ENCODE results near the gene ARFIP1.

DNA sequence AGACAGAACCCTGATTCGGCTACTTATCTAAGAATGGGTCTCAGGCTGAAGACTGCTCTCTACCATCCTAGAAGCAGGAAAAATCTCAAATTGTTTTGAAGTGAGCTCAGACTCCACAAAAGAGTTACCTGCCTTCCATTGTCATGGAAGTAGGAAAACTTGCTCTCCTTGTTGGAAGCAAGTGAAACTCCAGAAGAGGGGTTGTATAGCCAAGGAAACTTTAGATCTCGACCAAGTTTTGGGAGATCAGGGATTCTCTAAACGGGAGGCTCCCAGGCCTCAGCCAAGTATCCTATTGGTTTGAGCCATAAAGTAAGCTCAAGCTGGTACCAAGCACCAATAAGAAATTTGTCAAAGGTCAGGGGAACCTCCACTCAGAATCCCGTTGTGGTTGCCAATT is 147.2 kb downstream of the ARFIP1 start:
- TF ChIP-seq CTCF (IDR thresholded peaks at IDR 0.05) (no peak), ZFX (IDR thresholded peaks at IDR 0.05; ENCODE audit: borderline replicate concordance) (no peak)
